ENCODE measurements around the gene ZSWIM6. TPM values are rescaled to one million over a fixed set of nuclear protein-coding genes. Genes with fewer than 3 reads are reported as not detected.

ZSWIM6 gene
- total RNA-seq, 1 donor from 2014 or later, result 20.7 TPM

DNA sequence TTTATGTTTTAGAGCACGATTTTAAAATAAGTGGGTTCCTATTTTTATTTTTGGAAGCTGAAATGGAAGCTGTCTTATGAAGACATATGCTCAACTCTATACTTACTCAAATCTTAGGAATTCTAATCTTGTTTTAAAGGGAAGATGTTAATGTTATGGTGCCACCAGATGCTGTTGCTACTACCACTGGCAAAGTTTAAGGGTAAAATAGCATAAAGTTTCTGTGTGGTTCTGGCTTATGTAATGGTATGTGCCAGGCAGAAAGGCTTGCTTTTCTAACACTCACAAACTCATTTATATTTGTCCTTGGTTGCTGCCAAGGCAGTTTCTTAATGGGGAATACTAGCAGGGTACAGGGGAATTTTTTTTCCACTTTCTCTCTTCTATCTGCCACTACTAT is 204.9 kb downstream of the ZSWIM6 start:
- no peak overlapping the region for H3K27ac Mint-ChIP-seq (ENCODE audit: unreplicated experiment)
- TF ChIP-seq, protein P1, sequence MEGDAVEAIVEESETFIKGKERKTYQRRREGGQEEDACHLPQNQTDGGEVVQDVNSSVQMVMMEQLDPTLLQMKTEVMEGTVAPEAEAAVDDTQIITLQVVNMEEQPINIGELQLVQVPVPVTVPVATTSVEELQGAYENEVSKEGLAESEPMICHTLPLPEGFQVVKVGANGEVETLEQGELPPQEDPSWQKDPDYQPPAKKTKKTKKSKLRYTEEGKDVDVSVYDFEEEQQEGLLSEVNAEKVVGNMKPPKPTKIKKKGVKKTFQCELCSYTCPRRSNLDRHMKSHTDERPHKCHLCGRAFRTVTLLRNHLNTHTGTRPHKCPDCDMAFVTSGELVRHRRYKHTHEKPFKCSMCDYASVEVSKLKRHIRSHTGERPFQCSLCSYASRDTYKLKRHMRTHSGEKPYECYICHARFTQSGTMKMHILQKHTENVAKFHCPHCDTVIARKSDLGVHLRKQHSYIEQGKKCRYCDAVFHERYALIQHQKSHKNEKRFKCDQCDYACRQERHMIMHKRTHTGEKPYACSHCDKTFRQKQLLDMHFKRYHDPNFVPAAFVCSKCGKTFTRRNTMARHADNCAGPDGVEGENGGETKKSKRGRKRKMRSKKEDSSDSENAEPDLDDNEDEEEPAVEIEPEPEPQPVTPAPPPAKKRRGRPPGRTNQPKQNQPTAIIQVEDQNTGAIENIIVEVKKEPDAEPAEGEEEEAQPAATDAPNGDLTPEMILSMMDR (IDR thresholded peaks at IDR 0.05), result no peak
- H3K9me3 Mint-ChIP-seq (ENCODE audit: unreplicated experiment), result peaks cover 5% of the 10 kb centered on the region
- peaks cover 61% of the 10 kb centered on the region for H3K36me3 Mint-ChIP-seq (ENCODE audit: unreplicated experiment)
- no peak for DNase-seq (ENCODE audit: extremely low spot score, unreplicated experiment)
- H3K4me1 Mint-ChIP-seq (ENCODE audit: unreplicated experiment), result no peaks in the 10 kb centered on the region
- no peaks in the 10 kb centered on the region for H3K27me3 Mint-ChIP-seq (ENCODE audit: unreplicated experiment)
- H3K4me3 Mint-ChIP-seq (ENCODE audit: unreplicated experiment), result no peak overlapping the region

DNA sequence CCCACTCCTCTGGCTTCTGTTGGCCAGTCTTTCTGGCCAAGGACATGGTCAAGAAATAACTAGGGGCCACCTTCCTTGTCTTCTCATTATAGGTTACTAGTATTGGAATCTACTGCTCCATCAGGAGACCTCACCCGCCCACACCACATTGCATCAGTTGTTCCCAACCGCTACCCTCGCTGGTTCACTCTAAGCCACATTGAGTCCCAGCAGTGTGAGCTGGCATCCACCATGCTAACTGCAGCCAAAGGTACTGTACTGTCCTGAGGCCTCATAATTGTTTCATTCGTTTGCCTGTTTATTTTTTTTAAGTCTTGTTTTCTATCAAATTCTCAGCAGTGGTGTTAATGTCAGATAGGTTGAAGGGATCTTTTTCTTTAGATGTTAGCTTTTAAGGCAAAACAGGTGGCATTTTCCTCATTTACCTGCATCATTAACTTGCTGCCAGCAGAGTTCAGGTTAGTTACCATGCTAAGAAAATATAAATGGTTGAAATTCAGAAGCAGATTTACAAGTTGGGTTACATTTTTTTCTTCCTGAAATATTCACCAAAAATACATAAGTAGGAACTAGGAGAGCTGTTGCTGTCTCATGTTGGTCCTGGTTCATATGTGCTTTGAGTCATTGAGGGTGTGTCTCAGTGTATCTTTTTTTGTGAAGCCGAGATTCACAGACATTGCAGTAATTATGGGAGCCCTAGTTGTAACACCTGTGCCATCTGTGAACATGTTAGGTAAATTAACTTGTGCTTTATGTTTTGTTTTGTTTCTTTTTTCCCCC is 206.9 kb downstream of the ZSWIM6 start:
- Mint-ChIP-seq H3K36me3 (ENCODE audit: unreplicated experiment) (peaks cover 64% of the 10 kb centered on the region), H3K4me1 (ENCODE audit: unreplicated experiment) (no peaks in the 10 kb centered on the region), H3K27ac (ENCODE audit: unreplicated experiment) (no peak overlapping the region), H3K4me3 (ENCODE audit: unreplicated experiment) (no peak overlapping the region), H3K9me3 (ENCODE audit: unreplicated experiment) (peaks cover 9% of the 10 kb centered on the region), H3K27me3 (ENCODE audit: unreplicated experiment) (no peaks in the 10 kb centered on the region)
- TF ChIP-seq, protein P1 (IDR thresholded peaks at IDR 0.05), result no peak
- no peak for DNase-seq (ENCODE audit: extremely low spot score, unreplicated experiment)

DNA sequence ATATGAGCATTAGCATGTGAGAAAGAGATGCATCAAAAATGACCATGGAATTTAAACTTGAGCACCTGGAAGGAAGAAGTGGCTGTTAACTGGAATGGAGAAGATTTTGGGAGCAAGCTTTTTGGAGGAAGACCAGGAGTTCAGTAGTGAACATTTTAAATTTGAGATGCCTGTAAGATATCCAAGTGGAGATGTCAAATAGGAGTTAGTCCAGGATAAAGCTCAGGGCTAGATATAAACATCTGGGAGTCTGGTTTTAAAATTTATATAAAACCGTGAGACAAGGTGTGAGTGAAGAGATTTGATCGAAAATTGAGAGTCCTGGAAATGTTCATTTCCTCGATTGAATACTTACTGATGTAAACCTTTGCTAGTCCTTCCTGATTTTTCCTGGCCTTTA is 217.5 kb downstream of the ZSWIM6 start:
- H3K36me3 Mint-ChIP-seq (ENCODE audit: unreplicated experiment), result peaks cover 30% of the 10 kb centered on the region
- H3K4me1 Mint-ChIP-seq (ENCODE audit: unreplicated experiment), result no peaks in the 10 kb centered on the region
- H3K27me3 Mint-ChIP-seq (ENCODE audit: unreplicated experiment), result no peaks in the 10 kb centered on the region
- no peak overlapping the region for H3K27ac Mint-ChIP-seq (ENCODE audit: unreplicated experiment)
- DNase-seq (ENCODE audit: extremely low spot score, unreplicated experiment), result no peak
- H3K9me3 Mint-ChIP-seq (ENCODE audit: unreplicated experiment), result peaks cover 9% of the 10 kb centered on the region
- no peak overlapping the region for H3K4me3 Mint-ChIP-seq (ENCODE audit: unreplicated experiment)
- TF ChIP-seq, protein P1 (IDR thresholded peaks at IDR 0.05), result no peak

DNA sequence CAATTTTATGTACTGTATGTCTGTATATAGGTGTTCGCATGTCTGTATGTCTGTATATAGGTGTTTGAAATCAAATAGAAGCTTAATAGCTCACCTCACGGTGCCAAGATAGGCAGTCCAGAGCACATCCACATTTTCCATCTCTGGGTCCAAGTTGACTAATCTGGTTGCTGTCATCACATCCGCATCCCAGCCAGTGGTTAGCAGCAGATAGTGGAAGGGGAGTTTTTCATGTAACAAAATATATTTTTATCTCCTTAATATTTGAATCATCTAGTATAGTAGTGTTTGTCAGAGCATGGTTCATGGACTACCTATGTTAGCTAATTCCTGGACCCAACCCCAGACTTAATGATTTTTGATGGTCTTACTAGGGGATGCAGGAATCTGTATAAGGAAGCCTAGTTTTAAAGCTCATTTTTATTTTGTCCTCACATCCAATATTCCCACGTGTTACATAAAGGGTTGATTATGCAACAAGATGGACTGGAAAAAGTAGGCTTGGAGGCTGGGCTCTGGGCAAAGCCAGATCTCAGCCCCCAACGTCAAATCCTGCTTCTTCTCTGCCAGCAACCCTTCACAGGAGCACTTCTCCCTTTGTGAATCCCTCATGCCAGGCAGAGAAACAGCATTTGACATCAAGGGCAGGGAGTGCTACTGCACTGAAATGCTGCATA is 219.7 kb downstream of the ZSWIM6 start:
- Mint-ChIP-seq H3K36me3 (ENCODE audit: unreplicated experiment) (peaks cover 21% of the 10 kb centered on the region), H3K4me1 (ENCODE audit: unreplicated experiment) (no peaks in the 10 kb centered on the region), H3K9me3 (ENCODE audit: unreplicated experiment) (peaks cover 10% of the 10 kb centered on the region), H3K4me3 (ENCODE audit: unreplicated experiment) (no peak overlapping the region), H3K27ac (ENCODE audit: unreplicated experiment) (no peak overlapping the region), H3K27me3 (ENCODE audit: unreplicated experiment) (no peaks in the 10 kb centered on the region)
- DNase-seq (ENCODE audit: extremely low spot score, unreplicated experiment), result no peak
- TF ChIP-seq, protein P1 (IDR thresholded peaks at IDR 0.05), result no peak

DNA sequence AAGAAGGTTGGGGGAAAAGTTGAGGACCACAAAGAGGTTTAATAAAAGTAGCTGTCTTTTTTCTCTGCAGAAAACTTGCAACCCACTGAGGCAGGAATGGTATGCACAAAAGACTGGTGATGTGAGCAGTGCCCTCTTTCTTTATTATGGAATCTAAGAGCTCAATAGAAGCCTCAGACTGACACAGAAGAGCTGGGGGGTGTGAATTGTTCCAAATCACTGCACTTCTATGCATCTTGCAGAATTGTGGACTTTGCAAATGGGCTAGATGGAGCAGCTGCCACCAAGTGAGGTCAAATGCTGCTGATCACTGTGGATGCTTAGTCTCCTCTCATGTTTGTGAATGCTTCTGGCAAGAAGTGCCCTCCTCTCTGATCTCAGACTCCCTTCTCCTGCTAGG is 227.1 kb downstream of the ZSWIM6 start:
- H3K36me3 Mint-ChIP-seq (ENCODE audit: unreplicated experiment), result no peaks in the 10 kb centered on the region
- H3K27me3 Mint-ChIP-seq (ENCODE audit: unreplicated experiment), result no peaks in the 10 kb centered on the region
- H3K27ac Mint-ChIP-seq (ENCODE audit: unreplicated experiment), result no peak overlapping the region
- H3K4me1 Mint-ChIP-seq (ENCODE audit: unreplicated experiment), result no peaks in the 10 kb centered on the region
- TF ChIP-seq, protein P1 (IDR thresholded peaks at IDR 0.05), result no peak
- H3K4me3 Mint-ChIP-seq (ENCODE audit: unreplicated experiment), result no peak overlapping the region
- DNase-seq (ENCODE audit: extremely low spot score, unreplicated experiment), result no peak
- peaks cover 6% of the 10 kb centered on the region for H3K9me3 Mint-ChIP-seq (ENCODE audit: unreplicated experiment)

Measured in osteocyte (in vitro differentiated cells).